Dedifferentiated amniotic fluid mesenchymal stem cell (primary cell): ENCODE measurements around the gene RPS14.

ENCODE experiments used
- DNase-seq: peaks from one replicate; pipeline ENCODE4 v3.0.0-alpha.2; 2016; ENCODE audit errors: extremely low spot score

The RPS14 gene

GRCh38 chr5:150400316-150401075, 49.0 kb downstream of the RPS14 start:
- no peak for DNase-seq

DNA sequence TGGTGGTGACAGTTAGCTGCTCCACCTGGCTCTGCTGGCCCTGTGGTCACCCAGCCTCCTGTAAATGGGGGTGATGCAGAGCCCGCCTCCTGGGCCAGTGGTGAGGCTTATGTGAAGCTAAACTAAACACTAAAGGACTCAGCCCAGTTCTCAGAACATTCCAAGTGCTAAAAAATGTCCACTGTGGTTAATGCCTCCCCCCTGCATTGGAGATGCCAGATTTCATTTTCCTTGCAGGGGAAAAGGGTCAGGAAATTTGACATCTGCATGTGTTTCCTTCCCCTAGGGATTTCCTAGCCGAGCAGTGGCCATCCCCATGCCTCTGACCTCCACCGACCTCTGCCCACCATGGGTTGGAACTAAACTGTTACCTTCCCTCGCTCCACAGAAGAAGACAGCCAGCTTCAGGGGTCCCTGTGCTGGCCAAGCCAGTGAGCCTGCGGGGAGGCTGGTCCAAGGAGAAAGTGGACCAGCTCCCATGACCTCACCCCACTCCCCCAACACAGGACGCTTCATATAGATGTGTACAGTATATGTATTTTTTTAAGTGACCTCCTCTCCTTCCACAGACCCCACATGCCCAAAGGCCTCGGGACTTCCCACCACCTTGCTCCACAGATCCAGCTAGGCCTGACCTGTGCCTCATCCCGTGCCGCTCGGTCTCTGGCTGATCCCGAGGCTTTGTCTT, 49.9 kb downstream of the RPS14 start:
- DNase-seq, result no peak

DNA sequence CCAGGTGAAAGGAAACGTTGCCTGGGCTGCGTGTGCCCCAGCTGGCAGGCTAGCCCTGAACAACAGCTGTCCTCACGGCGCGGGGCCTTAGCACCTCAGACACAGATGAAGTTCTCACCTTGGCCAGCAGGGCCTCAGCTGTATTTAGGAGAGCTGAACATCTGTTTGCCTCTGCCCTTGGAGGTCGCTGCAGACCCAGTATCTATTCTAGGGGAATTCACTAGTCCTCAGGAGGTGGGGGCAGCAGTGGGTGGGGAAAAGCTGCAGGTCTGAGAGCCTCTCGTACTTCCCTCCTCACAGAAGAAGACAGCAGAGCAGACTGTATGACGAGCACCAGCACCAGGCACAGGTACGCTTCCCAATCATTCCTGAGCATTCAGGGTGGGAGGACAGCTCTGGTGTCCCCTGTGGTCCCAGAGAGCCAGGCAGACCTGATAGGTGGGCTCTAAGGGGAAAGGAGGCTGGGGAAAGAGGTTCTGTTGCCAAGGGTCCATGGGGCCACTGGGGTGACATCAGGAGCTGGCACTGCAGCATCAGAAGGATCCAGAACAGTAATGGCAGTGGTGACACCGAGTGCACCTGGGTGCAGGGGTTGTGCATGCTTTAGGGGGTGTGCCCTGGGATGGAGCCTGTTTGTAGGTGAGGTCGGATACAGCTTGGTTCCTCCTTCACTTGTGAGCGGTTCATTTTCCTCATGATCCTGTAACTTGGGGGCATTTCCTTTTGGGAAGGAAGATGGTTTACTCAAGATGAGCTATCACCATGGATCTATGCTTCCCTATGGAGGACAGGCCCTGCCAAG, 50.6 kb downstream of the RPS14 start:
- DNase-seq, result no peak

GRCh38 chr5:150397782-150398721, 51.5 kb downstream of the RPS14 start:
- no peak for DNase-seq

GRCh38 chr5:150397146-150397781, 52.3 kb downstream of the RPS14 start:
- no peak for DNase-seq

- no peak for DNase-seq
Observed at GRCh38 chr5:150396267-150396666, 53.3 kb downstream of the RPS14 start.

- no peak for DNase-seq
Observed at GRCh38 chr5:150395688-150395975, 53.9 kb downstream of the RPS14 start.

- no peak for DNase-seq
Observed at GRCh38 chr5:150394912-150395687, 54.4 kb downstream of the RPS14 start.

GRCh38 chr5:150394131-150394530, 55.4 kb downstream of the RPS14 start:
- DNase-seq, result no peak

- no peak for DNase-seq
Observed at GRCh38 chr5:150393096-150393645, 56.4 kb downstream of the RPS14 start.

DNA sequence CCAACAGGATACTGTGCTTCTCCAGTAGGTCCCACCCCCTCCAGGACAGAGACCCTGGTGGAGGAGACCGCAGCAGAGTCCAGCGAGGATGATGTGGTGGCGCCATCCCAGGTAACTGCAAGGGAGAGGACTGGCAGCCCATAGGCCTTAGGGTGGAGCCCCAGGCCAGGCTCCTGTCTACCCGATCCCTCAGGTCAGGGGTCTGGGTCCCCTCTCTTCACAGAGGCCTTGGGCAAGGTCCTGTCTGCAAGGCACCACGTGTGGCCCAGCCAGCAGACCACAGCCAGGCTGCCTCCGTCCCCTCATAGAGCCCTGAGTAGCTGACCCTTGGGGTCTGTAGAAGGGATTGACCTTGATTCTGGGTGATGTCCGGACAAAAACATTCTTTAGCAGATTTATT, 56.9 kb downstream of the RPS14 start:
- DNase-seq, result no peak
